ENCODE results near the gene KRTAP4-3.
"Not testable (repeated sequence)": the region's sequence is repeated elsewhere in the genome, so short reads cannot be mapped to it uniquely, and the experiment has no call there.

Gene KRTAP4-3

DNA sequence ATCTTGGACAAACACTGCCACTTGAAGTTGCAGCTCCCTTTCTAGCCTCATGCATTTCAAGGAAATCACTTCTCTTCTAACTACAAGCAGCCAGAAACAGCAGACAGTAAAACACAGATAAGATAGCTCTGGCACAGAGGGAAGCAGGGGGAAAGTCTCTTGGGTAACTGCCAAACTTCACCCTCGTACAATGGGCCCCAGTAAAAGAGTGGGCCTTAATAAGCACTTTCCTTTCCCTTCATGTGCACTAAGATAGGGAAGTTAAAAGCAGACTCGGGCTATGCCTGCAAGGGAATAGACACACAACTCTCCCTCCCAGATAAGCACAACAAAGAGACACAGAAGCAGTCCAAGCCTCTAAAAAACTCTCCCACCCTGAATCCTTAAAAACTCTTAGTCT, 14.2 kb downstream of the KRTAP4-3 start:
- in situ Hi-C loops (cut with MboI; ENCODE audit: low sequenced_read_pairs) = no loop called here

DNA sequence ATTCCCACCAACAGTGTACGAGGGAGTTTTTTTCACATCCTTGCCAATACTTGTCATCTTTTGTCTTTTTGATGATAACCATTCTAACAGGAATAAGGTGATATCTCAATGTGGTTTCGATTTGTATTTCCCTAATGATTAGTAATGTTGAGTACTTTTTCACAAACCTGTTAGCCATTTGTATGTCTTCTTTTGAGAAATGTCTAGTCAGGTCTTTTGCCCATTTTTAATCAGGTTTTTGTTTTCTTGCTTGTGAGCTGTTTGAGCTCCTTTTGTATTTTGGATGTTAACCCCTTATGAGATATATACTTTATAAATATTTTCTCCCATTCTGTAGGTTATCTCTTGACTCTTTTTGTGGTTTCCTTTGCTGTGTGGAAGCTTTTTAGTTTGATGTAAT, 16.5 kb downstream of the KRTAP4-3 start:
- in situ Hi-C loops (cut with MboI; ENCODE audit: low sequenced_read_pairs) = no loop called here

GRCh38 chr17:41150026-41150425, 18.0 kb downstream of the KRTAP4-3 start:
- in situ Hi-C loops (cut with MboI; ENCODE audit: low sequenced_read_pairs) = no loop called here

DNA sequence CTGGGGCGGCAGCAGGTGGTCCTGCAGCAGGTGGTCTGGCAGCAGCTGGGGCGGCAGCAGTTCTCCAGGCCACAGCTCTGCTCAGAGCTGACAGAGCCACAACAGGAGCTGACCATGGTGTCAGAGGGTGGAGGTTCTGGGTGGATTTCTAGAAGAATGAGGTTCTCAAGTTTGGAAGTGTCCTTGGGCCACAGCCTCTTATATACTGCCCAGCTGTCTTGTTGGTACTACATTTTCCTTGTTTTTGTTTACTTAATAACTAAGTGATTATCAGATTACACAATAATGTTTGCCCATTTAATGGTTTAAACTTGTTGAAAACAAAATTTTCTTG, 18.4 kb downstream of the KRTAP4-3 start, which contains the start of gene KRTAP4-5:
TSS of gene KRTAP4-5 (minus strand) at position 174 of the 334 bp plus-strand sequence. CDS start at position 116, 58 bp downstream.
- in situ Hi-C loops (cut with MboI; ENCODE audit: low sequenced_read_pairs) = no loop called here

GRCh38 chr17:41148971-41149651, 18.9 kb downstream of the KRTAP4-3 start:
- in situ Hi-C loops (cut with MboI; ENCODE audit: low sequenced_read_pairs) = not testable (repeated sequence)

- in situ Hi-C loops (cut with MboI; ENCODE audit: low sequenced_read_pairs) = no loop called here
Observed at GRCh38 chr17:41147531-41148204, 20.4 kb downstream of the KRTAP4-3 start.

DNA sequence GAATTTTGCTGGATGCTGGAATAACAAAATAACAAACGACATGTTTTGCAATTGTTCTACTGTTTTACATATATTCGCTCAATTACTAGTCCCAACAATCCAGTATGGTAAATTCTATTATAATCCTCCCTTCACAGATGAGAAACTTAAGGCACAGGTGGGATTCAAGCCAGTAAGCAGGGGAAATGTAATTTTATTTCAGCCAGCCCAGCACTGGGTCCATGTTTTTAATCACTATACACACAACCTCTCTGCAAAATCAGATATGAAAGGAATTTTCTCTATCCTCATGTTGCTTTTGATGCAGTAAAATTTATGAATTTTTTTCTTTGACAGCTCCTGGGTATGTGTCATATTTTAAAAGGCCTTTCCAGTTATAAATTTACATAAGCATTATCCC, 22.8 kb downstream of the KRTAP4-3 start:
- in situ Hi-C loops (cut with MboI; ENCODE audit: low sequenced_read_pairs) = no loop called here

DNA sequence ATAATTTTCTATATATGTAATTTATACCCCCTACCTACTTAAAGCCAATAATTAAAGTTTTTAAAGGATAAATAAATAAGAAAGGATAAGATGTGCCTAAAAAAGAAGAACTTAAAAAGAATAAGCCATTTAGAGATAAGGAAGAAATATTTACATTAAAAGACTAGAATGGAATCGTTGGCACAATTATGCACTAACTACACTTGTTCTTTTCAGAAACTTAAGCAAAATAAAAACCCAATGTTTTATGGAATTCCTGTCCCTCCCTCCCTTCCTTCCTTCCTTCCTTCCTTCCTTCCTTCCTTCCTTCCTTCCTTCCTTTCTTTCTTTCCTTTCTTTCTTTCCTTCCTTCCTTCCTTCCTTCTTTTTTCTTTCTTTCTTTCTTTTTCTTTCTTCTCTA, 23.2 kb downstream of the KRTAP4-3 start:
- in situ Hi-C loops (cut with MboI; ENCODE audit: low sequenced_read_pairs) = no loop called here

GRCh38 chr17:41141361-41141760, 26.7 kb downstream of the KRTAP4-3 start:
- in situ Hi-C loops (cut with MboI; ENCODE audit: low sequenced_read_pairs) = no loop called here

- in situ Hi-C loops (cut with MboI; ENCODE audit: low sequenced_read_pairs) = no loop called here
Observed at GRCh38 chr17:41140360-41141131, 27.5 kb downstream of the KRTAP4-3 start, which contains the start of gene KRTAP4-6. KRTAP4-6 (minus strand) TSS chr17:41140544; CDS start chr17:41140487, 57 bp downstream.

DNA sequence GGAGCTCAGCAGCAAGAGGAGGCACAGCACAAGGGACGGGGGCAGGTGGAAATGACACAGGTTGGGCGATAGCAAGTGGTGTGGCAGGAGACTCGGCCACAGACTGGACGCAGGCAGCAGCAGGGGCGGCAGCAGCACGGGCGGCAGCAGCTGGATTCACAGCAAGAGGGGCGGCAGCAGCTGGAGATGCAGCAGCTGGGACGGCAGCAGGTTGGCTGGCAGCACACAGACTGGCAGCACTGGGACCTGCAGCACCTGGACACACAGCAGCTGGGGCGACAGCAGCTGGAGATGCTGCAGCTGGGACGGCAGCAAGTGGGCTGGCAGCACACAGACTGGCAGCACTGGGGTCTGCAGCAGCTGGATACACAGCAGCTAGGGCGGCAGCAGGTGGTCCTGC, 28.2 kb downstream of the KRTAP4-3 start:
- in situ Hi-C loops (cut with MboI; ENCODE audit: low sequenced_read_pairs) = not testable (repeated sequence)

DNA sequence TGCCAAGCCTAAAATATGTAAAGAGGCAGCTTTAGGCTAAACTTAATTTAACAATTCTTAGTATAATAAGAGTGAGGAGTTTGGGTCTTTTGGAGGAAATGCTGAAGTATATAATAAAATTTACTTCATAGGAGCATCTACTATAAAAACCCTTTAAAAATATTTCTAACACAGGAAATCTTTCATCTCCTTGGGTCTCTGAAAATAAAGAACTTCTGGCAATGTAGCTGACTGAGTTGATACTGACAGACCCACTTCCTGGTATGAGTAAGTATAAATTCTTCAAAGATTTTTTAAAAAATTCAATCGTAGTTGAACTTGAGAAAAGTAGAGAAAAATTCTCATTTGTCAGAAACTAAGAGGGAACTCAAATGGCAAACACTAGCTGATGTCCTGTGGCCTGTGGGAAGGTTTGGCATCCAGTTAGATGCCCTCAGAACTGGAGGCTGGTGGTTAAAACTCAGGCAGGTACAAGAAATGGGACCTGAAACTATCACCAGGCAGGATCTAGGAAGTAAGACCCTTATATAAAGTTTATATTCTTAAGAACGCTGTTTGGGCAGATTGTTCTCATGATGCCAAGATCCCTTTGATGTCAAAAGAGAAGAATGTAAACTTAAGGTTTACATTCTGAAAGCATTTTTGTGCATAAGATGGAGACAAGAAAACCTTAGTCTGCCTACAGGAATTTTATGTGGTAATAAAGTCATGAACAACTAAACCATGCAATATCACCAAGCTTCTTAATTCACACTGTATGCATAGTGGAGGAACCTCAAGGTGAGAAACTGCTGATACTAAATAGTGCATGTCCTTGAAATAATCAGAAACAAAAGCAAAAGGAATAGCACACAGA, 33.9 kb downstream of the KRTAP4-3 start:
- in situ Hi-C loops (cut with MboI; ENCODE audit: low sequenced_read_pairs) = no loop called here

- in situ Hi-C loops (cut with MboI; ENCODE audit: low sequenced_read_pairs) = no loop called here
Observed at GRCh38 chr17:41131979-41132378, 36.0 kb downstream of the KRTAP4-3 start.

- in situ Hi-C loops (cut with MboI; ENCODE audit: low sequenced_read_pairs) = no loop called here
Observed at GRCh38 chr17:41127371-41127770, 40.6 kb downstream of the KRTAP4-3 start.

DNA sequence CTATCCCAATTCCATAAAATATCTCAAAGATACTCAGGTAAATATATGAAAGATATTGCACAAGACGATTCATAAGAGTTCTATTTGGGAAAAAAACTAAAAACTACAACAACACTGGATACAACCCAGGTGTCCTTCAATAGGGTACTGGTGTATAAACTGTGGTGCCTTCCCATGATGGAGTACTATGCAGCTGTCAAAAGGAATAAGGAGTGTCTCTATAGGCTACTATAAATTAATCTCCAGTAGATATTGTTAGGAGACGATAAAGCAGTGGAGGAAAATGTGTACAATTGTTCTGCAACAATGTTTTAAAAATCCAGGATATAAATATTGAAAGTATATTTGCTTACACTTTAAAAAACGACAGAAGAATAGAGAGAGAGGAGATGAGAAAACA, 41.6 kb downstream of the KRTAP4-3 start:
- in situ Hi-C loops (cut with MboI; ENCODE audit: low sequenced_read_pairs) = no loop called here

DNA sequence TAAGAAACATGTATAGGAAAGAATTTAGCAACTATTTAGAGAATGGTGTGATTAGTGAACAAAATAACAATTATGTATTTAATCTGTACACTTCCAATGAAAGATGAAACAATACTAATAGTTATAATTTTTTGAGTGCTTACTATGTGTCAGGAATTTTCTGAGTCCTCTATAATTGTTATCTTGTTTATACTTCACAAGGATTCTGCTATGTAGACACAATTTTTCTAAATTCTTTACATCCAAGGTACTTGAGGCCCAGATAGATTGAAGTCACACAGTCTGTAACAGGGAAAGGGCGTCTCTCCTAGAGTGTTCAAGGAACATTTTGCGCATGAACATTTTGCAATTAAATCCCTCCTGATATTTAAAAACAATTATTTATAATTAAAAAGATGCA, 43.0 kb downstream of the KRTAP4-3 start:
- in situ Hi-C loops (cut with MboI; ENCODE audit: low sequenced_read_pairs) = no loop called here

DNA sequence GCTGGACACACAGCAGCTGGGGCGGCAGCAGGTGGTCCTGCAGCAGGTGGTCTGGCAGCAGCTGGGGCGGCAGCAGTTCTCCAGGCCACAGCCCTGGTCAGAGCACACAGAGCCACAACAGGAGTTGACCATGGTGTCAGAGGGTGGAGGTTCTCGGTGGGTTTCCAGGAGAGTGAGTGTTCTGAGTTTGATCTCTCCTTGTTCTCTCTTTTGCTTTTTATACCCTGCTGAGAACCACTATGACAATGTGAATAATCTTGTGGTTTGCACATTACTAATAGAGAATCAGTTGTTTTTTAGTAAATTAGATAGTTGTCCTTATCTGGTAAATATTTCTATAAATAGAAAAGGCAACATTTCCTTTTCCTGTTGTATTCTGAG, 44.0 kb downstream of the KRTAP4-3 start, which contains the start of gene KRTAP4-12:
TSS of gene KRTAP4-12 (minus strand) at position 192 of the 381 bp plus-strand sequence. CDS start at position 132, 60 bp downstream.
- in situ Hi-C loops (cut with MboI; ENCODE audit: low sequenced_read_pairs) = not testable (repeated sequence)

- in situ Hi-C loops (cut with MboI; ENCODE audit: low sequenced_read_pairs) = not testable (repeated sequence)
Observed at GRCh38 chr17:41123292-41123990, 44.6 kb downstream of the KRTAP4-3 start.

- in situ Hi-C loops (cut with MboI; ENCODE audit: low sequenced_read_pairs) = no loop called here
Observed at GRCh38 chr17:41121742-41122141, 46.3 kb downstream of the KRTAP4-3 start.
